Esophagus (tissue), 2 donors: ENCODE measurements around the gene PTPRC. TPM values are rescaled to one million over a fixed set of nuclear protein-coding genes. Genes with fewer than 3 reads are reported as not detected.

Source experiments
- H3K27ac ChIP-seq, 2 donors: one replicate each; pipeline ENCODE4 v1.5.1; 2013; ENCODE audit warnings: low read depth in 2 of 2, mild to moderate bottlenecking in 2 of 2, inconsistent platforms in 1 of 2, low read length in 1 of 2, moderate library complexity in 1 of 2
- H3K27me3 ChIP-seq, 2 donors: one replicate each; pipeline ENCODE4 v1.6.1; 2013; ENCODE audit warnings: low read length in 2 of 2, control low read depth in 1 of 2, mild to moderate bottlenecking in 1 of 2; ENCODE audit not compliant: insufficient read depth in 2 of 2, control insufficient read depth in 1 of 2
- H3K36me3 ChIP-seq, 2 donors: one replicate each; pipeline ENCODE4 v1.6.1; 2013; ENCODE audit warnings: low read length in 1 of 2; ENCODE audit not compliant: control insufficient read depth in 2 of 2, insufficient read depth in 2 of 2
- H3K4me1 ChIP-seq, 2 donors: one replicate each; pipeline ENCODE4 v1.6.1; 2013; ENCODE audit warnings: low read length in 1 of 2; ENCODE audit not compliant: control insufficient read depth in 2 of 2, insufficient read depth in 2 of 2
- H3K4me3 ChIP-seq, 2 donors: one replicate each; pipeline ENCODE4 v1.5.1; 2013; ENCODE audit warnings: low read length in 2 of 2, mild to moderate bottlenecking in 2 of 2, low read depth in 1 of 2, moderate library complexity in 1 of 2
- H3K9me3 ChIP-seq, 2 donors: one replicate each; pipeline ENCODE4 v1.6.1; 2013; ENCODE audit warnings: mild to moderate bottlenecking in 2 of 2, low read depth in 1 of 2, low read length in 1 of 2, moderate library complexity in 1 of 2; ENCODE audit not compliant: control insufficient read depth in 2 of 2, insufficient read depth in 1 of 2
- WGBS, 2 donors: extraction: QIAGEN DNeasy Blood & Tissue Kit; methylation state at CpG; one replicate each; pipeline ENCODE4 v1.1.7; 2013; 5-methylcytosine and 5-hydroxymethylcytosine counted together
- polyA plus RNA-seq, 2 donors: library from polyadenylated mRNA; stranded (reverse); fragments of 200-250 nt; gene quantifications; one replicate each; pipeline ENCODE4 v1.2.3, GENCODE V29; 2013
- donor health status: healthy with polysubstance abuse.
- donor health status: Bipolar disorder and iron deficiency.

The PTPRC gene
- polyA plus RNA-seq, 2 donors, result 1.2 to 3.0 TPM

GRCh38 chr1:198686069-198686728, 47.4 kb downstream of the PTPRC start:
- H3K4me3 ChIP-seq, result no peak overlapping the region
- H3K27ac ChIP-seq, result no peak overlapping the region
- no peaks in the 10 kb centered on the region for H3K9me3 ChIP-seq
- no peaks in the 10 kb centered on the region for H3K27me3 ChIP-seq
- no peaks in the 10 kb centered on the region for H3K36me3 ChIP-seq
- H3K4me1 ChIP-seq, result no peaks in the 10 kb centered on the region

GRCh38 chr1:198687429-198687828, 48.6 kb downstream of the PTPRC start:
- Histone ChIP-seq H3K4me3 (no peak overlapping the region), H3K27ac (no peak overlapping the region), H3K27me3 (no peaks in the 10 kb centered on the region), H3K36me3 (no peaks in the 10 kb centered on the region), H3K4me1 (no peaks in the 10 kb centered on the region), H3K9me3 (no peaks in the 10 kb centered on the region)
- WGBS, 2 donors, result 78 to 79% methylated on average over 4 of the region's 4 CpGs

GRCh38 chr1:198691063-198691462, 52.2 kb downstream of the PTPRC start:
- no peak overlapping the region for H3K27ac ChIP-seq
- no peak overlapping the region for H3K4me3 ChIP-seq
- H3K4me1 ChIP-seq, result no peaks in the 10 kb centered on the region
- no peaks in the 10 kb centered on the region for H3K36me3 ChIP-seq
- no peaks in the 10 kb centered on the region for H3K9me3 ChIP-seq
- 89 to 92% methylated on average over 1 of the region's 1 CpG for WGBS, 2 donors
- H3K27me3 ChIP-seq, result no peaks in the 10 kb centered on the region

DNA sequence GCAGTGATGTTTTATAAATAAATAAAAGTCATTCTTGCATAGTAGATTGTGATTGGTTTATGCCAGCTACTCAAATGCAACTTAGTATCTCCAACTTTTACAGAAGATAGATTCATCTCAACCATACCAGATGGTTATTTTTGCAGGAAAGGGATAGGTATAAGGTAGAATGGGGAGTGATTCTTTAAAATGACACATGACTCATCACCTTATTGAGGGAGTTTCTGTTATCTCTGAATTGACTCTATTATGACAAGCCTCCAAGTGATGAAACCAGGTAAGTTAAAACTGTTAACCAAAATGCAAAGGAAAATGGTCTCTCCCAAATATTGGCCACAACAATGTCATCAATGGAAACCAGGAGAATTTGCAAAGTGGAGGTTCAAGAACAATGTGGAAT, 54.5 kb downstream of the PTPRC start:
- Histone ChIP-seq H3K27ac (no peak overlapping the region), H3K27me3 (no peaks in the 10 kb centered on the region), H3K4me1 (no peaks in the 10 kb centered on the region), H3K4me3 (no peak overlapping the region), H3K36me3 (no peaks in the 10 kb centered on the region), H3K9me3 (no peaks in the 10 kb centered on the region)

- no peaks in the 10 kb centered on the region for H3K27me3 ChIP-seq
- no peaks in the 10 kb centered on the region for H3K4me1 ChIP-seq
- H3K36me3 ChIP-seq, result no peaks in the 10 kb centered on the region
- no peak overlapping the region for H3K27ac ChIP-seq
- no peaks in the 10 kb centered on the region for H3K9me3 ChIP-seq
- no peak overlapping the region for H3K4me3 ChIP-seq
- WGBS, 2 donors, result 84% methylated on average over 1 of the region's 1 CpG
These were observed 55.7 kb downstream of the PTPRC start for GRCh38 chr1:198694542-198694941.

GRCh38 chr1:198696211-198696610, 57.4 kb downstream of the PTPRC start:
- WGBS, 2 donors, result 81 to 84% methylated on average over 1 of the region's 1 CpG
- H3K4me1 ChIP-seq, result no peaks in the 10 kb centered on the region
- no peaks in the 10 kb centered on the region for H3K27me3 ChIP-seq
- no peak overlapping the region for H3K27ac ChIP-seq
- H3K36me3 ChIP-seq, result no peaks in the 10 kb centered on the region
- H3K9me3 ChIP-seq, result no peaks in the 10 kb centered on the region
- H3K4me3 ChIP-seq, result no peak overlapping the region

DNA sequence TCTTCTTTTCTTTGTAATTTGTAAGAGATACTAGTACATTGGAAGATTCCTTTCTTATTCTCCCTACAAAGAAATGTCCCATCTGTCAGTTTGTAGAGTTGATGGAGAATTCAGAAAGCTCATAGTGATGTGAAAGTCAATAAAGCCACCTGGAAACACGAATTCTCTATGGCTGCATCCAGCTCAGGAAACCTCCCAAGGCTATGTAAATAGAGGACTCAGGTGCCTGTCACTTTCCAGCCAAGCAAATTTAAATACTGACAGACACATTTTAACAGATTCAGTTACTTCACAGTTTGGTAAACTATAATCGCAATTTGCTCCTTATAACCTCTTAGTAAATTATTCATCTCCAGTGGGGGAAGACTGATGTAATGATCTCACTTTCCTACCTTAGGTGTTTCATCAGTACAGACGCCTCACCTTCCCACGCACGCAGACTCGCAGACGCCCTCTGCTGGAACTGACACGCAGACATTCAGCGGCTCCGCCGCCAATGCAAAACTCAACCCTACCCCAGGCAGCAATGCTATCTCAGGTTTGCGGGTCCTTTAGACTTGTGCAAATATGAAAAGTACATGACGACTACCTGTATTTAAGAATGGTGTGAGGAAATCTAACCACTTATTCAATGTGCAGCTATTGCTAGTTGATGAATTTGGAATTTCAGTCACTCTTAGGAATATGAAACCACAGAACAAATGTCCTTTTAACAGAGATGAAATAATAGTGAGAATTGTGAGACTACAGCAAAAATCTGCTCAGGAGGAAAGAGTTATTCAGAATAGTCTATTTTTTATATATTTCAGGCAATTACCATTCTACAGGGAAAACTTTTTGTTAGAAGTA, 60.6 kb downstream of the PTPRC start:
- H3K4me1 ChIP-seq, result no peaks in the 10 kb centered on the region
- no peaks in the 10 kb centered on the region for H3K9me3 ChIP-seq
- H3K36me3 ChIP-seq, result no peaks in the 10 kb centered on the region
- H3K4me3 ChIP-seq, result no peak overlapping the region
- WGBS, 2 donors, result 11 to 15% methylated on average over 13 of the region's 13 CpGs
- H3K27me3 ChIP-seq, result no peaks in the 10 kb centered on the region
- no peak overlapping the region for H3K27ac ChIP-seq

- Histone ChIP-seq H3K4me3 (no peak overlapping the region), H3K36me3 (no peaks in the 10 kb centered on the region), H3K9me3 (no peaks in the 10 kb centered on the region), H3K4me1 (no peaks in the 10 kb centered on the region), H3K27ac (no peak overlapping the region), H3K27me3 (no peaks in the 10 kb centered on the region)
- 51 to 84% methylated on average over 1 of the region's 1 CpG for WGBS, 2 donors
These were observed 61.2 kb downstream of the PTPRC start for GRCh38 chr1:198700016-198700392.

- no peaks in the 10 kb centered on the region for H3K4me1 ChIP-seq
- H3K9me3 ChIP-seq, result no peaks in the 10 kb centered on the region
- no peaks in the 10 kb centered on the region for H3K36me3 ChIP-seq
- H3K4me3 ChIP-seq, result no peak overlapping the region
- no peak overlapping the region for H3K27ac ChIP-seq
- no peaks in the 10 kb centered on the region for H3K27me3 ChIP-seq
- WGBS, 2 donors, result 46 to 60% methylated on average over 1 of the region's 1 CpG
These were observed 61.6 kb downstream of the PTPRC start for GRCh38 chr1:198700396-198700795.

DNA sequence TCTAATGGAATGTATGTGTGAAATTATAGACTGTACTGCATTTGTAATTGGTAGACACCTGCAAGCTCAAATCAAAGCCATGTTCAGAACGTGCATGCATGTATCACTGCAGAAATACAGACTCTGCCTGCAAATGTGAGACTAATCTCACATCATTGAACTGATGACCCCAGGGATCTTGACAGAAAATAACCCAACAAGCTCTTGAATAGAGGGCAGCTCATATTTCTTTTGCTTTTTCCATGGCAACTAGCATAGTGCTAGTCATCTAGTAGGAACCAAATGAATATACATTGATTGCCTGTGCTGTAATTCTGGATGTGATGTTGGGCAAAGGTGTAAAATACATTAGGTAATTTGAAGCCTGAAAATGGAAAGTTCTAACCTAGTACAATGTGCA, 62.4 kb downstream of the PTPRC start:
- WGBS, 2 donors, result 34 to 39% methylated on average over 1 of the region's 1 CpG
- no peak overlapping the region for H3K27ac ChIP-seq
- H3K36me3 ChIP-seq, result no peaks in the 10 kb centered on the region
- no peaks in the 10 kb centered on the region for H3K4me1 ChIP-seq
- H3K27me3 ChIP-seq, result no peaks in the 10 kb centered on the region
- H3K9me3 ChIP-seq, result no peaks in the 10 kb centered on the region
- no peak overlapping the region for H3K4me3 ChIP-seq
